GM08714 (cell line): Measurements from ENCODE around the gene HADHB.
"Not testable (repeated sequence)": the region's sequence is repeated elsewhere in the genome, so short reads cannot be mapped to it uniquely, and the experiment has no call there.

Source experiments
- H3K4me3 ChIP-seq: fragments of 200-500 bp; sonication (Bioruptor generic); 2 replicates; pipeline ENCODE4 v1.5.1; 2014; ENCODE audit warnings: mild to moderate bottlenecking, low read length, inconsistent platforms
- ZNF274 ChIP-seq: IDR thresholded peaks from 2 replicates; pipeline ENCODE4 v1.6.1; 2012; ENCODE audit warnings: mild to moderate bottlenecking, low read depth, low read length

HADHB gene

DNA sequence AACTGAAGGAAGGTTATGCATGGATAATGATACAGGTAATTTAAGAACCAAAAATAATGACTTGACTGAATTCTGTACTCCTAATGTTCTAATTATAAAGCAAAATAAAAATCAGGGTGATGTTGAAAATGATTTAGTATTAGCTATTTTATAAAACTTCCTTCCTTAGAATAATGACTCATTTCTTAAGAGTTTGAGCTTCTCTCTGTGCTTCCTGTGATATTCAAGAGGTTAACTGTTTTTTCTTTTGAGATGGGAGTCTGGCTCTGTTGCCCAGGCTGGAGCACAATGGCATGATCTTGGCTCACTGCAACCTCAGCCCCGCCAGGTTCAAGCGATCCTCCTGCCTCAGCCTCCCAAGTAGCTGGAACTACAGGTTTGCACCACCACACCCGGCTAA is 15.1 kb upstream of the HADHB start:
- no peak overlapping the region for H3K4me3 ChIP-seq
- no peak for TF ChIP-seq ZNF274

- no peak overlapping the region for H3K4me3 ChIP-seq
- no peak for TF ChIP-seq ZNF274
These were observed 13.9 kb upstream of the HADHB start for GRCh38 chr2:26230806-26231205.

DNA sequence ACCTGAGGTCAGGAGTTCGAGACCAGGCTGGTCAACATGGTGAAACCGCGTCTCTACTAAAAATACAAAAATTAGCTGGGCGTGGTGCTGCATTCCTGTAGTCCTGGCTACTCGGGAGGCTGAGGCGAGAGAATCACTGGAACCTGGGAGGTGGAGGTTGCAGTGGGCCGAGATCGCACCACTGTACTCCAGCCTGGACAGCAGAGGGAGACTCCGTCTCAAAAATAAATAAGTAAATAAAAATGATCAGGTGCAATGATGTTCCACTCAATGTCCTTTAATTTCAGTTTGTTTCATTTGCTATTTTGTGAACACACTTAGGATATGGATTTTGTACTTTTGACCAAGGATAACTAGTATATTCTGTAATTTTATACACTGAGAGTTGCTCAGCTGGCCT is 9.7 kb upstream of the HADHB start:
- no peak for TF ChIP-seq ZNF274

DNA sequence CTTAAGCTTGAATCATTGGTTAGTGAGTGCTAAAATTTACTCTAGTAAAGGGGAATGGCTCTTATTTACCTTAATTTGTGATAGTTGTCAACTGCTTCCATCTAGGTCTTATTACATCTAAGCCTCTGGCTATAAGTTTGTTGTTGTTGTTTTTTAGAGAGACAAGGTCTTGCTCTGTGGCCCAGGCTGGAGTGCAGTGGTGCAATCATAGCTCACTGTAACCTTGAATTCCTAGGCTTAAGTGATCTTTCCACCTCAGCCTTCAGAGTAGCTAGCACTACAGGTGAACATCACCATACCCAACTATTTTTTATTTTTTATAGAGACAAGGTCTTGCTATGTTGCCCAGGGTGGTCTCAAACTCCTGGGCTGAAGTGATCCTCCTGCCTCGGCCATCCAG is 6.9 kb upstream of the HADHB start:
- no peak overlapping the region for H3K4me3 ChIP-seq
- no peak for TF ChIP-seq ZNF274

More for the DNA sequence above, 9.7 kb upstream of the HADHB start:
- no peak overlapping the region for H3K4me3 ChIP-seq

DNA sequence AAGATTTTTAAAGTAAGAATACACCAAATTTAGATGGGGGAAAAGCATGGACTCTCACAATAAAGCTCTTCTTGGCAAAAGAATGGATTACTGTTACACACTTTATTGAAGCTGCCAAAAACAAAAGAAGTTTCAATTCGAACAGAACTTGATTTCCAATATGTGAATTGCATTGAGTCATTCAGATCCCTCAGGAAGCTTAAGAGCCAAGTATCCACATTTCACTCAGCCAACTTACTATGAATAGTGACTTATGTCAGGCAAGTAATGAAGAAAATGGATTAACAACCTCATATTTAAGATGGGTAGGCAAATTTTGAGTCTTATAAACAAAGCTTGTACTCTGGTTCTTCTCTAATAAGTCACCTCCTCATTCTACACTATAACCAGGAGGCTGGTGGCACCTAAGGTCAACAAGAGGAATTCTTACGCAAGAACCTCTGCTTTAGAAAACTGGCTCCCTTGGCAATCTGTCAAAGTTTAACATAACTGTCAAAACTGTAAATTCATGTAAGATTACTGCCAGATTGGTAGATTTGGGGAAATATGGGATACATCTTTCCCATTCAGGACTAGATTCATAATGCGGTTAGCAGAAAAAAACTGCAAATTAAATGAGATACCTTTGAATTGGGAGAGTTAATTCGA is 6.3 kb upstream of the HADHB start:
- no peak for TF ChIP-seq ZNF274

GRCh38 chr2:26241928-26242436 is 2.8 kb upstream of the HADHB start:
- H3K4me3 ChIP-seq: peak overlapping the region; percentile 20
- no peak for TF ChIP-seq ZNF274

More for the DNA sequence above, 6.3 kb upstream of the HADHB start:
- H3K4me3 ChIP-seq: no peak overlapping the region

DNA sequence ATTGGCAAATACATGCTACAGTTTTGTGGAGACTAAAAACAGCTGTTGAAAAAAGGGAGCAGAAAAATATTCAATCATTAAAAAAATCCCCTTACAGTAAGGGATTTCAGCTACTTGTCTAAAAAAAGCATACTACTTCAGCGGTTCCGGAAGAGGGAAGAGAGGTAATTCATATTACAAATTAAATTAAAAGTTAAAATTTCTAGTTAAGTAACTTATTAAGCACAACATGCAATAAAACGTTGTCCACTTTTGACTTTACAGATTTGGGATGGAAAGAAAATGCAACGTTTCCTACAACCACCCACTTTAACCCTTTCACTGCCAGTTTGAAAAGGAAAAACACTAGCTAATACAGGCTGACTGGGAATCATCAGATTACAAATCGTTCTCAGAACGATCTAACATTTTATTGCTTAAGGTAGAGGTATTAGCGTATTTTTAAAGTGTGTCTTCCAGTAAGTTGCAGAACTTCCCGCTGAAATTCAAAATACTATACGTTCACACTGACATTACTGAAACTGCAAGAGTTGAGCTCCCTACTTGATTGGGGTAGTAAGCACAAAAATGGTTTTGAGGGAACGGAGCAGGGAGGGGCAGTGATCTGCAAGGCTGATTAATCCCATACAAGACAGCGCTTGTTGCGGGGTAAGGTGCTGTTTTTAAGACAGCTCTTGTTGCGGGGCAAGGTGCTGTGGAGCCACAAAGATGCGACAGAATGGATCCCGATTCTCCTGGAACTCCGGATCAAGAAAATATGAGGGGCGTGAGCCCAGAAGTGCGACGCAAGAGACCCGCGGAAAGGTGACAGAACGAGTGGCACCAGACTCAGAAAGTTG is 1.1 kb upstream of the HADHB start:
- no peak for TF ChIP-seq ZNF274
- peak overlapping the region; percentile 85 for H3K4me3 ChIP-seq

- H3K4me3 ChIP-seq: peak overlapping the region; percentile 85
- no peak for TF ChIP-seq ZNF274
These were observed 543 bp downstream of the HADHB start for GRCh38 chr2:26245231-26245732.

DNA sequence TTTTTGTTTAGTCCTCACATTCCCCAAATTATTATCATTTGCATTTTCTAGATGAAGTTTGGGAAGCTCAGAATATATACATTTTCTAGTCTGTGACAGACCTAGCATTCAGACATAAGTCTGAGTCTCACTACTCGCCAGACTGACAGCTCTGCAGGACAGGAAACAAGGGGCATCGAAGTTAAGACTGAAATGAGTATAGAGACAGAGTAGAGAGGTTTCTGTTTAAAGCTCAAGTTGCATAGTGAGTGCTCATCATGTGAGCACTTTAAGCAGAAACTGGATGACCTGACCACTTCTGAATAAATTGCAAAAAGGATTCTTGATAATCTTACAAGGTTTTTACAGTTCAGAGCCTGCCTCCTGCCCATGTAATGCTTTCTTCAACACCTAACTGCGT is 1.1 kb downstream of the HADHB start:
- H3K4me3 ChIP-seq: peak overlapping the region; percentile 85
- TF ChIP-seq ZNF274: no peak

DNA sequence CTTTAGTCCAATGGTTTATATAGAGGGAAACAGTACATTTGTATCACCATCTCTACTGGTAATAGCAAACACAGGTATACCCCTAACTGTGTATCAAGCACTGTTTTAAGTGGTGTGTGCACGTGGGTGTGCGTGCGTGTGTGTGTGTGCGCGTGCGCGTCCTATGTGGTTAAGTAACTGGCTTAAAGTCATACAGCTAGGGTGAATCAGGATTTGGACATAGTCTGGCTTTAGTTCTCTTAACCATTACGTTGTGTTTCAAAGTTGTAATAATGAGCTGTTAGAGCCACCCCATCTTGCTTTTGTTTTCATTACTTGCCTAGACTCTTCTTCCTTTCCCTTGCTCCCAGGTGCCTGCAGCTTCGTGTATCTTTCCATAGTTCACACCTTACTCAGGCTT is 2.1 kb downstream of the HADHB start:
- TF ChIP-seq ZNF274: no peak
- H3K4me3 ChIP-seq: peak overlapping the region; percentile 10; the same call in 1 of the 2 replicates

- no peak for TF ChIP-seq ZNF274
- no peak overlapping the region for H3K4me3 ChIP-seq
These were observed 4.9 kb downstream of the HADHB start for GRCh38 chr2:26249625-26250024.

- no peak overlapping the region for H3K4me3 ChIP-seq
- TF ChIP-seq ZNF274: no peak
These were observed 7.2 kb downstream of the HADHB start for GRCh38 chr2:26251893-26252292.

GRCh38 chr2:26255759-26256384 is 11.1 kb downstream of the HADHB start:
- H3K4me3 ChIP-seq: no peak overlapping the region
- no peak for TF ChIP-seq ZNF274

DNA sequence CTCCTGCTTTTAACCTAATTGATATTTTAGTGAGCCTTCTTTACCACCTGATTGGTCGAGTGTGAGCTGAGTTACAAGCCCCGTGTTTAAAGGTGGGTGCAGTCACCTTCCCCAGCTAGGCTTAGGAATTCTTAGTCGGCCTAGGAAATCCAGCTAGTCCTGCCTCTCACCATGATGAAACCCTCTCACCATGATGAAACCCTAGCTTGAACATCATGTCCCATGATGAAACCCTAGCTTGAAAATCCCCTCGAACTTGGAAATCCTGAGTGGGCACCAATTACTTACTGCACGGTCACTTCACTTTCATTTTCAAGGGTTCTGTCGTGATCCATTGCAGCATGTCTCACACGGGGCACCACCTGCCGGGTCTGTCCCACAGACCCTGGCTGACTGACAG is 14.1 kb downstream of the HADHB start:
- H3K4me3 ChIP-seq: not testable (repeated sequence)
